ENCODE results near the gene RCAN3.
A peak's percentile ranks its signal among the peaks of the same experiment; 100 is the strongest.
"Not testable (repeated sequence)": the region's sequence is repeated elsewhere in the genome, so short reads cannot be mapped to it uniquely, and the experiment has no call there.

RCAN3 gene

GRCh38 chr1:24502709-24503058 lies at the start of gene RCAN3:
RCAN3 (plus strand) TSS chr1:24502836; CDS start chr1:24514373, 11,537 bp downstream.
- no peaks in the 10 kb centered on the region for H3K27me3 Mint-ChIP-seq (ENCODE audit: low read depth)
- peaks cover 24% of the 10 kb centered on the region for H3K36me3 Mint-ChIP-seq (ENCODE audit: low read depth)
- H3K27ac Mint-ChIP-seq, result peak within 1 kb of the TSS; percentile 95
- H3K9me3 Mint-ChIP-seq, result no peaks in the 10 kb centered on the region
- peak within 1 kb of the TSS; percentile 96 for H3K4me3 Mint-ChIP-seq
- H3K4me1 Mint-ChIP-seq (ENCODE audit: low read depth), result peaks cover 61% of the 10 kb centered on the region

- Mint-ChIP-seq H3K27ac (no peak overlapping the region), H3K4me1 (ENCODE audit: low read depth) (no peaks in the 10 kb centered on the region), H3K4me3 (no peak overlapping the region), H3K36me3 (ENCODE audit: low read depth) (peaks cover 43% of the 10 kb centered on the region), H3K9me3 (no peaks in the 10 kb centered on the region), H3K27me3 (ENCODE audit: low read depth) (no peaks in the 10 kb centered on the region)
Measured at GRCh38 chr1:24452922-24453485, 49.6 kb upstream of the RCAN3 start.

GRCh38 chr1:24454673-24455072 lies 48.0 kb upstream of the RCAN3 start:
- Mint-ChIP-seq H3K9me3 (no peaks in the 10 kb centered on the region), H3K36me3 (ENCODE audit: low read depth) (peaks cover 57% of the 10 kb centered on the region), H3K4me3 (no peak overlapping the region), H3K27ac (no peak overlapping the region), H3K4me1 (ENCODE audit: low read depth) (no peaks in the 10 kb centered on the region), H3K27me3 (ENCODE audit: low read depth) (no peaks in the 10 kb centered on the region)

GRCh38 chr1:24455272-24455671 lies 47.4 kb upstream of the RCAN3 start:
- H3K27me3 Mint-ChIP-seq (ENCODE audit: low read depth), result no peaks in the 10 kb centered on the region
- H3K4me3 Mint-ChIP-seq, result no peak overlapping the region
- H3K4me1 Mint-ChIP-seq (ENCODE audit: low read depth), result no peaks in the 10 kb centered on the region
- H3K36me3 Mint-ChIP-seq (ENCODE audit: low read depth), result peaks cover 59% of the 10 kb centered on the region
- H3K27ac Mint-ChIP-seq, result no peak overlapping the region
- peaks cover under 1% of the 10 kb centered on the region for H3K9me3 Mint-ChIP-seq

GRCh38 chr1:24457866-24458265 lies 44.8 kb upstream of the RCAN3 start:
- H3K4me3 Mint-ChIP-seq, result no peak overlapping the region
- no peaks in the 10 kb centered on the region for H3K27me3 Mint-ChIP-seq (ENCODE audit: low read depth)
- H3K4me1 Mint-ChIP-seq (ENCODE audit: low read depth), result peaks cover 1% of the 10 kb centered on the region
- H3K9me3 Mint-ChIP-seq, result peaks cover 12% of the 10 kb centered on the region
- no peak overlapping the region for H3K27ac Mint-ChIP-seq
- H3K36me3 Mint-ChIP-seq (ENCODE audit: low read depth), result peaks cover 63% of the 10 kb centered on the region

GRCh38 chr1:24459551-24460266 lies 42.9 kb upstream of the RCAN3 start:
- Mint-ChIP-seq H3K4me3 (no peak overlapping the region), H3K36me3 (ENCODE audit: low read depth) (peaks cover 62% of the 10 kb centered on the region), H3K9me3 (peaks cover 12% of the 10 kb centered on the region), H3K4me1 (ENCODE audit: low read depth) (peaks cover 6% of the 10 kb centered on the region), H3K27ac (no peak overlapping the region), H3K27me3 (ENCODE audit: low read depth) (no peaks in the 10 kb centered on the region)

GRCh38 chr1:24462128-24462527 lies 40.5 kb upstream of the RCAN3 start:
- H3K4me3 Mint-ChIP-seq; H3K4me1 Mint-ChIP-seq (ENCODE audit: low read depth); H3K27me3 Mint-ChIP-seq (ENCODE audit: low read depth); H3K27ac Mint-ChIP-seq: not testable (repeated sequence)
- peaks cover 67% of the 10 kb centered on the region for H3K36me3 Mint-ChIP-seq (ENCODE audit: low read depth)
- H3K9me3 Mint-ChIP-seq, result peaks cover 12% of the 10 kb centered on the region

- no peak overlapping the region for H3K4me3 Mint-ChIP-seq
Measured at GRCh38 chr1:24463776-24464735, 38.6 kb upstream of the RCAN3 start.

GRCh38 chr1:24465099-24465498 lies 37.5 kb upstream of the RCAN3 start:
- peaks cover 12% of the 10 kb centered on the region for H3K9me3 Mint-ChIP-seq
- no peaks in the 10 kb centered on the region for H3K27me3 Mint-ChIP-seq (ENCODE audit: low read depth)
- peaks cover 9% of the 10 kb centered on the region for H3K4me1 Mint-ChIP-seq (ENCODE audit: low read depth)
- no peak overlapping the region for H3K4me3 Mint-ChIP-seq
- H3K27ac Mint-ChIP-seq, result no peak overlapping the region
- peaks cover 62% of the 10 kb centered on the region for H3K36me3 Mint-ChIP-seq (ENCODE audit: low read depth)

More at GRCh38 chr1:24463776-24464735, 38.6 kb upstream of the RCAN3 start:
- peaks cover 12% of the 10 kb centered on the region for H3K9me3 Mint-ChIP-seq
- H3K27me3 Mint-ChIP-seq (ENCODE audit: low read depth), result no peaks in the 10 kb centered on the region
- H3K4me1 Mint-ChIP-seq (ENCODE audit: low read depth), result peaks cover 9% of the 10 kb centered on the region
- H3K36me3 Mint-ChIP-seq (ENCODE audit: low read depth), result peaks cover 65% of the 10 kb centered on the region
- no peak overlapping the region for H3K27ac Mint-ChIP-seq

GRCh38 chr1:24465638-24466037 lies 37.0 kb upstream of the RCAN3 start:
- Mint-ChIP-seq H3K36me3 (ENCODE audit: low read depth) (peaks cover 57% of the 10 kb centered on the region), H3K4me1 (ENCODE audit: low read depth) (peaks cover 9% of the 10 kb centered on the region), H3K27me3 (ENCODE audit: low read depth) (no peaks in the 10 kb centered on the region), H3K9me3 (peaks cover 8% of the 10 kb centered on the region), H3K27ac (no peak overlapping the region), H3K4me3 (no peak overlapping the region)

GRCh38 chr1:24468685-24469316 lies 33.8 kb upstream of the RCAN3 start:
- Mint-ChIP-seq H3K4me1 (ENCODE audit: low read depth) (peaks cover 8% of the 10 kb centered on the region), H3K4me3 (no peak overlapping the region), H3K9me3 (no peaks in the 10 kb centered on the region), H3K27ac (no peak overlapping the region), H3K36me3 (ENCODE audit: low read depth) (peaks cover 41% of the 10 kb centered on the region), H3K27me3 (ENCODE audit: low read depth) (no peaks in the 10 kb centered on the region)

- no peak overlapping the region for H3K27ac Mint-ChIP-seq
- H3K4me3 Mint-ChIP-seq, result no peak overlapping the region
- H3K36me3 Mint-ChIP-seq (ENCODE audit: low read depth), result peaks cover 31% of the 10 kb centered on the region
- no peaks in the 10 kb centered on the region for H3K4me1 Mint-ChIP-seq (ENCODE audit: low read depth)
- no peaks in the 10 kb centered on the region for H3K9me3 Mint-ChIP-seq
- no peaks in the 10 kb centered on the region for H3K27me3 Mint-ChIP-seq (ENCODE audit: low read depth)
Measured at GRCh38 chr1:24470592-24470991, 32.0 kb upstream of the RCAN3 start.

- Mint-ChIP-seq H3K27me3 (ENCODE audit: low read depth) (no peaks in the 10 kb centered on the region), H3K9me3 (no peaks in the 10 kb centered on the region), H3K27ac (no peak overlapping the region), H3K4me1 (ENCODE audit: low read depth) (no peaks in the 10 kb centered on the region), H3K4me3 (no peak overlapping the region), H3K36me3 (ENCODE audit: low read depth) (peaks cover 15% of the 10 kb centered on the region)
Measured at GRCh38 chr1:24472527-24473251, 29.9 kb upstream of the RCAN3 start.

- no peak overlapping the region for H3K27ac Mint-ChIP-seq
- no peaks in the 10 kb centered on the region for H3K27me3 Mint-ChIP-seq (ENCODE audit: low read depth)
- peaks cover 7% of the 10 kb centered on the region for H3K36me3 Mint-ChIP-seq (ENCODE audit: low read depth)
- H3K4me1 Mint-ChIP-seq (ENCODE audit: low read depth), result no peaks in the 10 kb centered on the region
- H3K9me3 Mint-ChIP-seq, result no peaks in the 10 kb centered on the region
- no peak overlapping the region for H3K4me3 Mint-ChIP-seq
Measured at GRCh38 chr1:24474193-24474592, 28.4 kb upstream of the RCAN3 start.

Measured in T-helper 1 cell treated with Interleukin-12 subunit alpha and Interleukin-12 subunit beta and Interleukin-4 antibody, amounts not matched to agents 30 μg/mL and 1 μg/mL, for 36 hours (primary cell).